Stomach (tissue), 4 donors: Measurements from ENCODE around the gene HIVEP1.

ENCODE experiments used
- EP300 ChIP-seq: sonication (generic); formaldehyde crosslinking; IDR thresholded peaks from one replicate; pipeline ENCODE4 v1.6.1; 2017; ENCODE audit warnings: antibody characterized with exemption
- POLR2A ChIP-seq, 4 donors: fragments of 450-650 bp; IDR thresholded peaks; one replicate each; pipeline ENCODE4 v1.6.1; 2016; ENCODE audit warnings: antibody characterized with exemption in 4 of 4, control low read depth in 2 of 4, mild to moderate bottlenecking in 1 of 4, moderate library complexity in 1 of 4
- POLR2AphosphoS5 ChIP-seq, 3 donors: sonication (generic); formaldehyde crosslinking; IDR thresholded peaks; one replicate each; pipeline ENCODE4 v1.6.1; 2016; ENCODE audit warnings: antibody characterized with exemption in 3 of 3
- TF ChIP-seq, protein P1 (sequence below), 7 experiments: fragments of 450-650 bp in 4 of 7; fragments of 200-600 bp in 3 of 7; sonication (generic) in 3 of 7; IDR thresholded peaks; one replicate each; pipeline ENCODE4 v1.5.1; 2016 to 2019; ENCODE audit warnings: antibody characterized with exemption in 7 of 7, control low read depth in 2 of 7, mild to moderate bottlenecking in 1 of 7

DNA sequence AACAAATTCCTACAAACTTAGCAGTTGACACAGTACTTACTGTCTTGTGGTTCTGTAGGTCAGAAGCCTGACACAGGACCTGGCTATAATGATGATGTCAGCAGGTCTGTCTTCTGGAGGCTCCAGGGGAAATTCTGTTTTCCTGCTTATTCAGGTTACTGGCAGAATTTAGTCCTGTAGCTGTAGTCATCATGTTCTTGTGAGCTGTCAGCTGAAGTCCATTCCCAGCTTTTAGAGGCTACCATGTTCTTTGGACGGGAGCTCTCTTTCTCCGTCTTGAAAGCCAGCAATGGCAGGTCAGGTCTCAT lies 99.2 kb downstream of the HIVEP1 start:
- TF ChIP-seq, protein P1, sequence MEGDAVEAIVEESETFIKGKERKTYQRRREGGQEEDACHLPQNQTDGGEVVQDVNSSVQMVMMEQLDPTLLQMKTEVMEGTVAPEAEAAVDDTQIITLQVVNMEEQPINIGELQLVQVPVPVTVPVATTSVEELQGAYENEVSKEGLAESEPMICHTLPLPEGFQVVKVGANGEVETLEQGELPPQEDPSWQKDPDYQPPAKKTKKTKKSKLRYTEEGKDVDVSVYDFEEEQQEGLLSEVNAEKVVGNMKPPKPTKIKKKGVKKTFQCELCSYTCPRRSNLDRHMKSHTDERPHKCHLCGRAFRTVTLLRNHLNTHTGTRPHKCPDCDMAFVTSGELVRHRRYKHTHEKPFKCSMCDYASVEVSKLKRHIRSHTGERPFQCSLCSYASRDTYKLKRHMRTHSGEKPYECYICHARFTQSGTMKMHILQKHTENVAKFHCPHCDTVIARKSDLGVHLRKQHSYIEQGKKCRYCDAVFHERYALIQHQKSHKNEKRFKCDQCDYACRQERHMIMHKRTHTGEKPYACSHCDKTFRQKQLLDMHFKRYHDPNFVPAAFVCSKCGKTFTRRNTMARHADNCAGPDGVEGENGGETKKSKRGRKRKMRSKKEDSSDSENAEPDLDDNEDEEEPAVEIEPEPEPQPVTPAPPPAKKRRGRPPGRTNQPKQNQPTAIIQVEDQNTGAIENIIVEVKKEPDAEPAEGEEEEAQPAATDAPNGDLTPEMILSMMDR (IDR thresholded peaks at IDR 0.05) = no peak
- TF ChIP-seq POLR2A (IDR thresholded peaks at IDR 0.05) = no peak
- no peak for TF ChIP-seq POLR2AphosphoS5 (IDR thresholded peaks at IDR 0.05)
- TF ChIP-seq EP300 = no peak
